ENCODE measurements around the gene CTNNBL1. TPM values are rescaled to one million over a fixed set of nuclear protein-coding genes. Genes with fewer than 3 reads are reported as not detected.

Gene CTNNBL1
- total RNA-seq, 4 donors from 2014 or later: 11.5 to 57.2 (median 35.2) TPM

GRCh38 chr20:37804584-37805566, 111.0 kb downstream of the CTNNBL1 start:
- Histone ChIP-seq H3K27me3 (no peaks in the 10 kb centered on the region), H3K36me3 (no peaks in the 10 kb centered on the region), H3K27ac (no peak overlapping the region), H3K4me3 (no peak overlapping the region), H3K9me3 (no peaks in the 10 kb centered on the region), H3K4me1 (no peaks in the 10 kb centered on the region)
- no peak for DNase-seq
- TF ChIP-seq CTCF (IDR thresholded peaks at IDR 0.05) (no peak), POLR2A (IDR thresholded peaks at IDR 0.05) (no peak)
- intact Hi-C loops (cut with DNase I; ENCODE audit: low total_unique reads): no loop called here

- Histone ChIP-seq H3K27me3 (no peaks in the 10 kb centered on the region), H3K27ac (no peak overlapping the region), H3K36me3 (no peaks in the 10 kb centered on the region), H3K9me3 (no peaks in the 10 kb centered on the region), H3K4me3 (no peak overlapping the region), H3K4me1 (no peaks in the 10 kb centered on the region)
- DNase-seq: no peak
- no peak for TF ChIP-seq CTCF (IDR thresholded peaks at IDR 0.05)
- no peak for TF ChIP-seq POLR2A (IDR thresholded peaks at IDR 0.05)
- intact Hi-C loops (cut with DNase I; ENCODE audit: low total_unique reads): no loop called here
Measured at GRCh38 chr20:37807471-37808232, 113.8 kb downstream of the CTNNBL1 start.

DNA sequence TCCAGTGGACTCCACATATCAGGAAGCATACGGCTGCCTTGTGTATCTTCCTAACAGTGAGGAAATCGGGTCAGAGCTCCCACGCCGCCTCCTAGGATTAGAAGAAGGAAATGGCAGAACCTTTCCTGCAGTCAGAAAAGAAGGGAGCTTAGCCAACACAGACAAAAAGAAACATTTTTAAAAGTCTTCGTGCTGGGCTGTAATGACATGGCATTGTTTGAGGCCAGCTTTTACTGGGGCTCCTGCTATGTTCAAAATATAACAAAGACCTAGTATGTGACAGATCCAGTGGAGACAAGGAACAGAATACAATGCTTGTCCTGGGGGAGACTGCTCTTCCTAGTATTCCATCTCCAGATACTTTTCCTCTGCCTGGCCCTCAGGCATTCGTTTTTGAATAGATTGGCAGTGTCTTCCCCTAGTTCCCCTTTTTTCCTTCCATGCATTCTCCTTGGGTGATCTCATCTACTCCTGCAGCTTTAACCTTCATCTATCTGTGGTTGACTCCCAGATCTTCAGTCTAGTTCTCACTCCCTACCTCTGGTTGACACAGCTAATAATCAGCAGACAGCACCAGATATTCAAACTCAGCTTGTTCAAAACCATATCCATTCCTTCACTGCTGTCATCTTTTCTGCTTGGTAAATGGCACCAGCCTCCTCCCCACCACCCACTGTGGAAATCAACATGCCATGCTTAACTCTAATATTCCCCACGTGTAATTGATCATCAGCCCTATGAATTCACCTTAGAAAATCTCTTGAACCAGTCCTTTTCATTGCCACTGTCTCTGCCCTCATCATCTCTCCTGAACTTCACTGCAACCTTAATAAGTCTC, 114.6 kb downstream of the CTNNBL1 start:
- H3K27ac ChIP-seq: no peak overlapping the region
- no peaks in the 10 kb centered on the region for H3K36me3 ChIP-seq
- no peaks in the 10 kb centered on the region for H3K4me1 ChIP-seq
- H3K4me3 ChIP-seq: no peak overlapping the region
- no peak for DNase-seq
- no peaks in the 10 kb centered on the region for H3K27me3 ChIP-seq
- TF ChIP-seq POLR2A (IDR thresholded peaks at IDR 0.05) (no peak), CTCF (IDR thresholded peaks at IDR 0.05) (no peak)
- intact Hi-C loops (cut with DNase I; ENCODE audit: low total_unique reads): no loop called here
- no peaks in the 10 kb centered on the region for H3K9me3 ChIP-seq

DNA sequence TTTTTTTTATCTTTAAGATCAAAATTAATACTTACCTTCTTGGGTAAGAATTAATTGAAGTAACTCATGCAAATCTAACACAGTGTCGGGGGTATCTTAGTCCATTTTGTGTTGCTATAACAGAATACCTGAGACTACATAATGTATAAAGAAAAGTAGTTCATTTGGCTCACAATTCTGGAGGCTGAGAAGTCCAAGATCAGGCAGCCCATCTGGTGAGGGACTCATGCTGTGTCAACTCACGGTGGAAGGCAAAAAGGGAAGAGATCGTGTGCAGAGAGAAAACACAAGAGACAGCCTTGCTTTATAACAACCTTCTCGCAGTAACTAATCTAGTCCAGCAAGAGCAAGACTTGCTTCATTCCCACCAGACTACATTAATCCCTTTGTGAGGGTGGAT, 116.2 kb downstream of the CTNNBL1 start:
- H3K4me1 ChIP-seq: no peaks in the 10 kb centered on the region
- H3K9me3 ChIP-seq: no peaks in the 10 kb centered on the region
- TF ChIP-seq CTCF (IDR thresholded peaks at IDR 0.05): no peak
- TF ChIP-seq POLR2A (IDR thresholded peaks at IDR 0.05): no peak
- intact Hi-C loops (cut with DNase I; ENCODE audit: low total_unique reads): no loop called here
- H3K27ac ChIP-seq: no peak overlapping the region
- DNase-seq: no peak
- H3K36me3 ChIP-seq: no peaks in the 10 kb centered on the region
- no peak overlapping the region for H3K4me3 ChIP-seq
- no peaks in the 10 kb centered on the region for H3K27me3 ChIP-seq

Measured in uterus (tissue), 4 donors.